CD4-positive, alpha-beta T cell (primary cell): Measurements from ENCODE around the gene MYH15. TPM values are rescaled to one million over a fixed set of nuclear protein-coding genes. Genes with fewer than 3 reads are reported as not detected.

Experiments used
- ATAC-seq: fragments of 200-7000 bp; cut with Tn5 transposase; one replicate; pipeline ENCODE4 v1.10.0; 2022; ENCODE audit warnings: mild to moderate bottlenecking; ENCODE audit not compliant: poor library complexity
- CTCF ChIA-PET: fragments of 350-600 bp; sonication (Branson Sonifier 250); formaldehyde crosslinking; loops from one replicate; lab custom pipeline; 2021; ENCODE audit warnings: antibody characterized with exemption, inconsistent platforms; lab: Charles Lee
- POLR2A ChIA-PET: fragments of 350-600 bp; sonication (Branson Sonifier 250); formaldehyde crosslinking; loops from one replicate; lab custom pipeline; 2021; ENCODE audit warnings: antibody characterized with exemption, inconsistent platforms; lab: Charles Lee
- DNase-seq, 14 experiments: peaks; one replicate each; pipeline ENCODE4 v3.0.0-alpha.2; 2013 to 2020; ENCODE audit warnings: mixed read lengths in 2 of 14
- H3K27ac ChIP-seq, 2 donors: one replicate each; pipeline versions ENCODE4 v1.5.1 to v1.7.0; 2013; ENCODE audit warnings: low read length in 2 of 2, low read depth in 1 of 2, mild to moderate bottlenecking in 1 of 2
- H3K27me3 ChIP-seq, 2 experiments: 1 replicate in 1 of 2; 2 replicates in 1 of 2; pipeline versions ENCODE4 v1.6.1 to v1.7.0; 2013; ENCODE audit warnings: low read length in 2 of 2, control low read depth in 1 of 2, mild to moderate bottlenecking in 1 of 2, moderate library complexity in 1 of 2; ENCODE audit not compliant: insufficient read depth in 2 of 2, control insufficient read depth in 1 of 2
- H3K36me3 ChIP-seq: one replicate; pipeline ENCODE4 v1.6.1; 2013; ENCODE audit warnings: low read length, control low read depth; ENCODE audit not compliant: insufficient read depth
- H3K4me1 ChIP-seq: one replicate; pipeline ENCODE4 v1.6.1; 2013; ENCODE audit warnings: low read length, control low read depth; ENCODE audit not compliant: insufficient read depth
- H3K4me3 ChIP-seq: one replicate; pipeline ENCODE4 v1.5.1; 2013; ENCODE audit warnings: mild to moderate bottlenecking, low read length, moderate library complexity
- H3K9me3 ChIP-seq, 2 experiments: 1 replicate in 1 of 2; 2 replicates in 1 of 2; pipeline versions ENCODE4 v1.6.1 to v1.7.0; 2013; ENCODE audit warnings: low read length in 2 of 2, mild to moderate bottlenecking in 2 of 2, control low read depth in 1 of 2, moderate library complexity in 1 of 2; ENCODE audit not compliant: control insufficient read depth in 1 of 2, insufficient read depth in 1 of 2
- H3K27ac Mint-ChIP-seq: one replicate; pipeline ENCODE4 v1.8.0; 2020; ENCODE audit warnings: mixed read lengths
- H3K27me3 Mint-ChIP-seq: one replicate; pipeline ENCODE4 v1.8.0; 2021; ENCODE audit warnings: mixed read lengths
- H3K36me3 Mint-ChIP-seq: one replicate; pipeline ENCODE4 v1.8.0; 2021; ENCODE audit warnings: low read depth, mixed read lengths
- H3K4me1 Mint-ChIP-seq: one replicate; pipeline ENCODE4 v1.8.0; 2021; ENCODE audit warnings: low read depth, mixed read lengths
- H3K4me3 Mint-ChIP-seq: one replicate; pipeline ENCODE4 v1.8.0; 2020; ENCODE audit warnings: mild to moderate bottlenecking, mixed read lengths
- H3K9me3 Mint-ChIP-seq: one replicate; pipeline ENCODE4 v1.8.0; 2020; ENCODE audit warnings: mixed read lengths
- CTCF ChIP-seq: fragments of 200-600 bp; IDR thresholded peaks from one replicate; pipeline ENCODE4 v1.8.0; 2022; ENCODE audit warnings: antibody characterized with exemption, mild to moderate bottlenecking
- intact Hi-C, 2 experiments: fragments of 100-400 bp; cut with DNase I in 1 of 2; cut with micrococcal nuclease in 1 of 2; formaldehyde crosslinking; loops; one replicate each; pipeline versions ENCODE4 v1.15.1 to v1.9.0; 2023 to 2025; cut with DNase I, micrococcal nuclease
- total RNA-seq, 174 experiments: library from RNA in 2 of 174; stranded (reverse) in 2 of 174; gene quantifications; one replicate each; pipeline ENCODE4 v1.2.3 and lab custom pipeline; 2021 to 2026

Gene MYH15
- total RNA-seq, 2 experiments from 2014 or later: 0.05 to 0.08 TPM

GRCh38 chr3:108524537-108524936, 14.1 kb upstream of the MYH15 start:
- Histone ChIP-seq H3K36me3 (no peaks in the 10 kb centered on the region), H3K4me3 (no peak overlapping the region), H3K4me1 (no peaks in the 10 kb centered on the region), H3K27me3 (peaks cover 0 to 2% of the 10 kb centered on the region in 2 experiments), H3K9me3 (no peaks in the 10 kb centered on the region), H3K27ac (no peak overlapping the region)
- Mint-ChIP-seq H3K9me3 (no peaks in the 10 kb centered on the region), H3K36me3 (no peaks in the 10 kb centered on the region), H3K4me1 (no peaks in the 10 kb centered on the region), H3K27me3 (peaks cover 19% of the 10 kb centered on the region), H3K4me3 (no peak overlapping the region), H3K27ac (no peak overlapping the region)
- ATAC-seq (no peak), DNase-seq (no peak)
- CTCF ChIA-PET: no interaction called here
- no peak for TF ChIP-seq CTCF
- intact Hi-C loops: no loop called here
- POLR2A ChIA-PET: no interaction called here

DNA sequence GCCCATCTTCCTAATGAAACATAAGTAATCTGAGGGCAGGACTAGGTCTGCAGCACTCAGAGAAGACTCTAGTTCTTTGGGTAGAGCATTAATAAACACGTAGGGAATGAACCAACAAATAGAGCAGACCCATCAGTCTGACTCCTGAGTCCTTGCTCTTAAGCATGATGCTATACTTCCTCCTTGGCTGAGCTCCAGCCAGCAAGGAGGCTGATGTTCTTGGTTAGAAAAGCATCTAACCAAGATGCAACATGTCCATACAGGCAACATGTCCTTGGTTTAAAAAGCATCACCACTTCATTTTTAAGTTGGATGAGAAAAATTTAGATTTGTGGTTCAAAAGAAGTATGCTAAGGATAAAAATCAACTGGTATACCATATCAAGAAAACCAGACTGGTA, 8.5 kb upstream of the MYH15 start:
- H3K27me3 Mint-ChIP-seq: no peaks in the 10 kb centered on the region
- intact Hi-C loops: no loop called here
- Histone ChIP-seq H3K4me3 (no peak overlapping the region), H3K27ac (no peak overlapping the region), H3K36me3 (no peaks in the 10 kb centered on the region), H3K9me3 (no peaks in the 10 kb centered on the region), H3K27me3 (no peaks in the 10 kb centered on the region), H3K4me1 (no peaks in the 10 kb centered on the region)
- H3K4me3 Mint-ChIP-seq: no peak overlapping the region
- no peaks in the 10 kb centered on the region for H3K36me3 Mint-ChIP-seq
- no peaks in the 10 kb centered on the region for H3K4me1 Mint-ChIP-seq
- H3K27ac Mint-ChIP-seq: no peak overlapping the region
- no peak for TF ChIP-seq CTCF
- ChIA-PET CTCF (no interaction called here), POLR2A (no interaction called here)
- DNase-seq (no peak), ATAC-seq (no peak)
- H3K9me3 Mint-ChIP-seq: no peaks in the 10 kb centered on the region

GRCh38 chr3:108516881-108517280, 6.5 kb upstream of the MYH15 start:
- no peak overlapping the region for H3K27ac Mint-ChIP-seq
- Histone ChIP-seq H3K9me3 (no peaks in the 10 kb centered on the region), H3K4me3 (no peak overlapping the region), H3K36me3 (no peaks in the 10 kb centered on the region), H3K27ac (no peak overlapping the region), H3K4me1 (no peaks in the 10 kb centered on the region), H3K27me3 (no peaks in the 10 kb centered on the region)
- H3K4me3 Mint-ChIP-seq: no peak overlapping the region
- POLR2A ChIA-PET: no interaction called here
- no peaks in the 10 kb centered on the region for H3K4me1 Mint-ChIP-seq
- H3K9me3 Mint-ChIP-seq: no peaks in the 10 kb centered on the region
- CTCF ChIA-PET: no interaction called here
- H3K36me3 Mint-ChIP-seq: no peaks in the 10 kb centered on the region
- H3K27me3 Mint-ChIP-seq: no peaks in the 10 kb centered on the region
- DNase-seq (no peak), ATAC-seq (no peak)
- no peak for TF ChIP-seq CTCF
- intact Hi-C loops: no loop called here
